GM21423 (cell line): ENCODE results near the gene UHMK1.
"Not testable (repeated sequence)": the region's sequence is repeated elsewhere in the genome, so short reads cannot be mapped to it uniquely, and the experiment has no call there.

Experiments
- ATAC-seq: cut with Tn5 transposase; IDR thresholded peaks from one replicate; pipeline ENCODE4 v1.9.1; 2021; ENCODE audit warnings: mild to moderate bottlenecking, moderate library complexity; ENCODE audit not compliant: unreplicated experiment

Gene UHMK1, protein sequence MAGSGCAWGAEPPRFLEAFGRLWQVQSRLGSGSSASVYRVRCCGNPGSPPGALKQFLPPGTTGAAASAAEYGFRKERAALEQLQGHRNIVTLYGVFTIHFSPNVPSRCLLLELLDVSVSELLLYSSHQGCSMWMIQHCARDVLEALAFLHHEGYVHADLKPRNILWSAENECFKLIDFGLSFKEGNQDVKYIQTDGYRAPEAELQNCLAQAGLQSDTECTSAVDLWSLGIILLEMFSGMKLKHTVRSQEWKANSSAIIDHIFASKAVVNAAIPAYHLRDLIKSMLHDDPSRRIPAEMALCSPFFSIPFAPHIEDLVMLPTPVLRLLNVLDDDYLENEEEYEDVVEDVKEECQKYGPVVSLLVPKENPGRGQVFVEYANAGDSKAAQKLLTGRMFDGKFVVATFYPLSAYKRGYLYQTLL

DNA sequence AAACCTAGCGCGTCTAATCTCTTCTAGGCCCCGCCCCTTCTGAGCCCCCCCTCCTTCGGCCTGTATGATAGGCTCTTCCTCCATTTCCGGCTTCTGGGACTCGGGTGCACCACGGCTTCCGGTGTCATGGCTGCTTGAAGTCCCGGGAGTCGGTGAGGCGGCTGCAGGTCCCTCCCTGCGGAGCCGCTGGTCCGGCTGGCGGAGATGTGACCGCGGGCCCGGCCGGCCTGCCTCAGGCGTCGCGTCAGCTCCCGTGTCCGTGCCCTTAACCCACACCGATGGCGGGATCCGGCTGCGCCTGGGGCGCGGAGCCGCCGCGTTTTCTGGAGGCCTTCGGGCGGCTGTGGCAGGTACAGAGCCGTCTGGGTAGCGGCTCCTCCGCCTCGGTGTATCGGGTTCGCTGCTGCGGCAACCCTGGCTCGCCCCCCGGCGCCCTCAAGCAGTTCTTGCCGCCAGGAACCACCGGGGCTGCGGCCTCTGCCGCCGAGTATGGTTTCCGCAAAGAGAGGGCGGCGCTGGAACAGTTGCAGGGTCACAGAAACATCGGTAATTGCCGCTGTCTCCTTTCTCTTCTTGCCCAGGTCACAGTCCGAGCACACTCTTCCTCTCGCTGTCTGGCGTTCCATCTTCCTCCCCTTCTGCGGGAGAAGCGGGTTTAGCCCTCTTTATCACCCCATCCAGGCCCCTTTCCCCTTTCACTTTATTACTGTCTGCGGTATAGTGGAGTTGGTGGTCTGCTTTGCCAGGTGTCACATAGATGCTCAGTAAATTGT is at the start of gene UHMK1:
TSS of gene UHMK1 (plus strand) at position 96 of the 773 bp plus-strand sequence. CDS start at position 279, 183 bp downstream.
- ATAC-seq = peak; percentile 97

DNA sequence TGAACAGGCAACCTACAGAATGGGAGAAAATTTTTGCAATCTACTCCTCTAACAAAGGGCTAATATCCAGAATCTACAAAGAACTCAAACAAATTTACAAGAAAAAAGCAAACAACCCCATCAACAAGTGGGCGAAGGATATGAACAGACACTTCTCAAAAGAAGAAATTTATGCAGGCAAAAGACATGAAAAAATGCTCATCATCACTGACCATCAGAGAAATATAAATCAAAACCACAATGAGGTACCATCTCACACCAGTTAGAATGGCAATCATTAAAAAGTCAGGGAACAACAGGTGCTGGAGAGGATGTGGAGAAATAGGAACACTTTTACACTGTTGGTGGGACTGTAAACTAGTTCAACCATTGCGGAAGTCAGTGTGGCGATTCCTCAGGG is 43.3 kb upstream of the UHMK1 start:
- not testable (repeated sequence) for ATAC-seq

DNA sequence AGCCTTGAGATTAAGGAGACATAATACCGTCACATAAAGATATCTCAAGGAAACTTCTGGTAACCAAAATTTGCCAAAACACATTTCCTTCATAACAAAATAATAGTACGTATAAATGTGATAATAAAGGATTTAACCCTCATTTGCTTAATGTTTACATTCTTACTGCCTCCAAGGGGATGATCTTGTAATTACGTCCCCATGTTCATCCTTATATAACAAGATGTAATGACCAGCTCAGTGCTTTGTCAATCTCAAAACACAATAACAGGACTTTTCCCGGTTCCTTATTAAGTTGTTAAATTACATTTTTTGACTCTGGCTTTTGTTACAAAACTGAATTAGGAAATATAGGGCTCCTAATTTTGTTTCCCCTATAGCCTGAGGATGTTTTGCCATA is 41.3 kb upstream of the UHMK1 start:
- no peak for ATAC-seq

DNA sequence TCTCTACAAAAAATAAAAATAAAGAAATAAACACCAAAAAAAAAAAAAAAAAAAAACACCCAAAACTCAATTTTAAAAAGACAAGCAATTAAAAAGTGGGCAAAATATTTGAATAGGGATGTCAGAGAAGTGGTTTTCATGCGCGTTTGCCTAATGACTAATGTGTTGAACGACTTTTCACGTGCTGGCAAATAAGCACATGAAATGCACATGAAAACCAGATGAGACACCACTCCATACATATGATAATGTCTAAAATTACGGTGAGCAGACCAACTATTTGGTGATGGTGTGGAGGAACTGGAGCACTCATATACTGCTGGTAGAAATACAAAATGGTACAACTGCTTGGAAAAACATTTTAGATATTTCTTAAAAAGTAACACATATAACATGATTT is 39.4 kb upstream of the UHMK1 start:
- no peak for ATAC-seq

DNA sequence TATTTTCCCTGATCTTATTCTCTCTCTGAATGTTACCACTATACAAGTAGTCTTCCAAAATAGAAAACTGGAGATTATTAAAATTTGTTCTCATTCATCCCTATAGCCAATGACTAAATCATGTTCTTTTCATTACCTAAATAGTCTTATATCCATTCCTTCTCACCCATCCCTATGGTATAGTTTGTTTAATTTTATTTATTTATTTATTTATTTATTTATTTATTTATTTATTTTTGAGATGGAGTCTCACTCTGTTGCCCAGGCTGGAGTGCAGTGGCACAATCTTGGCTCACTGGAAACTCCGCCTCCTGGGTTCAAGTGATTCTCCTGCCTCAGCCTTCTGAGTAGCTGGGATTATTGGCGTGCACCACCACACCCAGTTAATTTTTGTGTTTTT is 35.2 kb upstream of the UHMK1 start:
- ATAC-seq = not testable (repeated sequence)

DNA sequence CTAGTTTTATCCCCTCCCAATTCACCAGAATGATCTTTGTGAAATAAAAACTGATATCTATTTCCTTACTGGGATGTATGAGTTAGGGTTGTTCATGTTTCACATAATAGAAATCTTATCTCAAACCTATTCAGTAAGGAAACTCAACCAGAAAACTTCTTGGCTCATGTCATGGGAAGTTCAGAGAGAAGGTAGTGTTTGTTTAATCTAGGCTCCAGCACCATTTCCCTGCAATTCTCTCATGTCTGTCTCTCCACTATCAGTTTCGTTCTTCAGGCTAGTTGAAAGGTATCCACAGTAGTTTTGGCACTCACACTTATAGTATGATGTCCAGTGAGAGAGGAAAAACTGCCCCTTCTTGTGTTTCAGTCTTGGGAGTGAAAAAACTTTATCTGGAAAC is 34.6 kb upstream of the UHMK1 start:
- ATAC-seq = no peak

DNA sequence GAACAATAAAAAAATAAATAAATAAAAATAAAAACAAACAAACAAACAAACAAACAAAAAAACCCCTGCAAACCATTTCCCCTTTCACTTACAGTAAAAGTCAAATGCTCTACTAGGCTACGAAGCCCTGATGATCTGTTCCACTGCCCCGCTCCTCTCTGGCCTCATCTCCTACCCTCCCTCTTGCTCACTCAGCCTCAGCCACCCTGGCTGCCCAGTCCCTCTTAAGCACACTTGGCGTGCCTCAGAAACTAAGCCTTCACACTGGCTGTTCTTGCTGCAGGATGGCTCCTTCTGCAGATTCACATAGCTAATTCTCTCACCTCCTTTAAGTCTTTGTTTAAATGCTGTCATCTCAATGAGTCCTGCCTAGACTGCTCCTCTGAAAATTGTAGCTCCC is 30.8 kb upstream of the UHMK1 start:
- ATAC-seq = no peak

DNA sequence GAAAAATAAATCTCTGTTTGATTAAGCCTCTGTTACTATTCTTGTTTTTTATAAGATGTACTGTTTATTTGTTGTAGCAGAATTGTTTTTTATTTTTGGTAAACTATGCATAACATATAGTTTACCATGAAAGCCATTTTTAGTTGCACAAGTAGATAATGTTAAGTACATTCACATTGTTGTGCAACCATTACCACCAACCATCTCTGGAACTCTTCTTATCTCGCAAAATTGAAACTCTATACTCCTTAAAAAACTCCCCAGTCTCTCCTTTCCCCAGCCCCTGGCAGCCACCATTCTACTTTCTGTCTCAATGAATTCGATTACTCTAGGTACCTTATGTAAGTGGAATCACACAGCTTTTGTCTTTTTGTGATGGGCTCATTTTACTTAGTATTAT is 27.4 kb upstream of the UHMK1 start:
- ATAC-seq = no peak

DNA sequence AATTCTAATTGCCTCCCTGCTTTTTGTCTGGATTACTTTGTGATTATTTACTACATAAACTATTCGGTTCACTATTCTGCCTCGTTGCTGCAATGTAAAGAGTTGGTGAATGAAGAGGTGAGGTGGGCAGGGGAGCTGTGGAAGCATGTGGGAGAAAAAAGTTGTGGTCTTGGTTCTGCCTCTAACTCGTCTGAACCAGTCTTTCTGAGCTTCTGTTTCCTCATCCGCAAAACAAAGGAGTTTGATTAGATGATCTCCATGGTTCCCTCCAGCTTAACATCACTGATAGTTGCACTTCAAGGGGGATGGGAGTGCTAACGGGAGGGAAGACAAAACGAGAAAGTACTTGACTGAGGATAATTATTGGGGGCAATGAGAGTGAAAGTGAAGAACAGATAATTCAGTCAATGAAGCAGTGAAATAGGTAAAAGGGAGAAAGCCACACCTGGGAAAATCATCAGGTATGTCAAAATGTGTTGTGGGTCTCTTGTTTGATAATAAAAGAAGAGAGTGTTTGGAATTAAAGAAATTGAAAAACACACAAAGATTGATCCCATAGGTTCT is 26.2 kb upstream of the UHMK1 start:
- no peak for ATAC-seq

DNA sequence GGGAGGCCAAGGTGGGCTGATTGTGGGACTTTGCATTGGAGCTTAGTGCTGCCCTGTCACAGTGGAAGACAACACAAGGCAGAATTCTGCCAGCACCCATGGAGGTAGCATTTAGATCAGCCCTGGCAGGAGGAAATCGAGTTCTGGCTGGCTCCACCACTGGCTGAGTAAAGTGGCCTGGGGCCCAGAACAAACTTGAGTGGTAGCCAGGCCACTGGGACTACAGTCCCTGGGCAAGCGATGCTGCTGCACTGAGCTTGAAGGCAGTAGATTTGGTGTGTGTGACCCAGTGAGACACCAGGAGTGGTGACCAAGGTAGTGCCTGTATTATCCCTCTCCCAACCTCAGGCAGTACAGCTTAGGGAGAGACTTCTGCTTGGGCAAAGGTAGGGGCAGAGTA is 22.5 kb upstream of the UHMK1 start:
- ATAC-seq = no peak

DNA sequence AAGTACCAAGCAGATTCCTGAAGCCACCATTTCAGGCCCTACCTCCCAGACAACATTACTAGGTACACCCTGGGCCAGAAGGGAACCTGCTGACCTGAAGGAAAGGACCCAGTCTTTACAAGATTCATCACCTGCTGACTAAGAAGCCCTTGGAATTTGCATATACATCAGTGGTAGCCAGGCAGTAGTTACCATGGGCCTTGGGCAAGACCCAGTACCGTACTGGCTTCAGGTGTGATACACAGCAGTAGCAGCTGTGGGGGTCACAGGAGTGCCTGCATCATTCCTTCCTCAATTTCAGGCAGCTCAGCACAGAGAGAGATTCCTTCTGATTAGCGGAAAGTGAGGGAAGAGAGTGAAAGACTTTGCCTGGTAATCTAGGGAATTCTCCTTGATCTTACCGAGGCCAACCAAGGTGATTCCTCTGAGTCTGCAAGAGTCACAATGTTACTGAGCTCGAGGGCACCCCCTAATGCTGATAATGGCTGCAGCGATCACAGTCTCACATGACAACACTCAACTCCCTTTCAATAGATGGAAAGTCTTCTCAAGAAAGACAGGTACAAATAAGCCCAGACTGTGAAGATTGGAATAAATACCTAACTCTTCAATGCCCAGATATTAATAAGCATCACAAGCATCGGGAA is 22.0 kb upstream of the UHMK1 start:
- no peak for ATAC-seq

DNA sequence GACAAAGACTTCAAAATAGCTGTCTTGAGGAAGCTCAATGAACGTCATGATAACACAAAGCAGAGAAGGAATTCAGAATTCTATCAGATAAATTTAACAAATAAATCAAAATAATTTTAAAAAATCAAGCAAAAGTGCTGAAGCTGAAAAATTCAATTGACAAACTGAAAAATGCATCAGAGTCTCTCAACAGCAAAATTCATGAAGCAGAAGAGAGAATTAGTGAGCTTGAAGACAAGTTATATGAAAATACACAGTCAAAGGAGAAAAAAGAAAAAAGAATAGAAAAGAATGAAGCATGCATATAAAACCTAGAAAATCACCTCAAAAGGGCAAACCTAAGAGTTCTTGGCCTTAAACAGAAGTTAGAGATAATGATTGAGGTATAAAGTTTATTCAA is 21.0 kb upstream of the UHMK1 start:
- ATAC-seq = no peak

DNA sequence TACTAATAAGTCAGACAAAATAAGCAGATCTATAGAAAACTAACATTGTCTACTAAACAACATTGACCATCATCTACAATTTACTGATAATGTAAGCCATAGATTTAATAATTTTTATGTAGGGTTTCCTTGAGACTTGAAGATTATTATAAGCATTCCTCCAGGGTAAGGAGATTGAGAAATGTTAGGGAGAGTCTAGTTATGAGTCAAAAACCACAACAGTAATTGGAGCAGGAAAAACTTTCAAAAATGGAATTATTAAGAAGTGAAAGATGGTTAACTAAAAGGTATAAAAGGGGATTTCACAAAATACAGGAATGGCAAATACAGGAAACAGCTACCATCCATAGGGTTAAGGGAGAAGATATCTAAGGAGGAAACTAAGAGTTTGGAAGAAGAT is 12.4 kb upstream of the UHMK1 start:
- ATAC-seq = no peak

DNA sequence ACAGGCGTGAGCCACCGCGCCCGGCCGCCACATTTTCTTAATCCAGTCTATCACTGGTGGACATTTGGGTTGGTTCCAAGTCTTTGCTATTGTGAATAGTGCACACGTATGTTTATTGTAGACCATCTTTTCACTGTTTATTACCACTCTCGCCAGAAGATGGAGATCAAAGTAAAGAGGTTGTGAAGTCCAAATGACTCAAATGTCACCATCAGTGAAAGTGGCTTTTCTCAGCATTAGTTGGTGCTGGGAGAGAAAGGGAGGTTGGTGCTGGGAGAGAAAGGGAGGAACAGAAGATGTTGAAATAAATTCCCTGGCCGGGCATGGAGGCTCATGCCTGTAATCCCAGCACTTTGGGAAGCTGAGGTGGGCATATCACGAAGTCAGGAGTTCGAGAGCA is 10.4 kb upstream of the UHMK1 start:
- no peak for ATAC-seq

DNA sequence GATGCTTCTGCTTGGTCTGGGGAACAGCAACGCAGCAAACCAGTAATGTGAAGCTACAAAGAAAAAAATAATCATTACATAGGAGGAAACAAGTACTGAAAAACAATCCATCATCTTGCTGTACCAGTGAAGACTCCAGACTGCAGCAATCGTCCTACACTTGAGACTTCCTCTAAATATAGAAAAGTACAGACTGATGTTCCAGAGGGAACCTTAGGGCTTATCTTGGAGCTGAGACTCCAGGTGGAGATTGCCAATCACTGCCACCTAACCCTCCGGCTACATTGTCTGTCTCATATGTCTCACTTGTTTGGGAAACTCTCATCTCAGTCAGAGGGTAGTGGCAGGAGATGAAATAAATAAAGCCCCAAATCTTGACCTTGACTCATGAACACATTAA is 9.4 kb upstream of the UHMK1 start:
- ATAC-seq = no peak

DNA sequence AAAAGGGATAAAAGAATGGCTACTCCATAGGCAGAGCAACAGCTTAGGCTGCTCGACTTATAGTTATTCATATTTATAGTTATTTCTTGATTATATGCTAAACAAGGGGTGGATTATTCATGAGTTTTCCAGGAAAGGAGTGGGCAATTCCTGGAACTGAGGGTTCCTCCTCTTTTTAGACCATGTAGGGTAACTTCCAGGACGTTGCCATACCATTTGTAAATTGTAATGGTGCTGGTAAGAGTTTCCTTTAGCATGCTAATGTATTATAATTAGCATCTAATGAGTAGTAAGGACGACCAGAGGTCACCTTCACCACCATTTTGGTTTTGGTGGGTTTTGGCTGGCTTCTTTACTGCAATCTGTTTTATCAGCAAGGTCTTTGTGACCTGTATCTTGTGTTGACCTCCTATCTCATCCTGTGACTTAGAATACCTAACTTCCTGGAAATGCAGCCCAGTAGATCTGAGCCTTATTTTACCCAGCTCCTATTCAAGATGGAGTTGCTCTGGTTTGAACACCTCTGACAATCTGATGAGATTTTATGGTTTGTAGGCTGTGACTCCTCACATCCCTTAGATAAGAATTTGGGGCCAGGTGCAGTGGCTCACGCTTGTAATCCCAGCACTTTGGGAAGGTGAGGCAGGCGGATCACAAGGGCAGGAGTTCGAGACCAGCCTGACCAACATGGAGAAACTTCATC is 1.9 kb upstream of the UHMK1 start:
- not testable (repeated sequence) for ATAC-seq

DNA sequence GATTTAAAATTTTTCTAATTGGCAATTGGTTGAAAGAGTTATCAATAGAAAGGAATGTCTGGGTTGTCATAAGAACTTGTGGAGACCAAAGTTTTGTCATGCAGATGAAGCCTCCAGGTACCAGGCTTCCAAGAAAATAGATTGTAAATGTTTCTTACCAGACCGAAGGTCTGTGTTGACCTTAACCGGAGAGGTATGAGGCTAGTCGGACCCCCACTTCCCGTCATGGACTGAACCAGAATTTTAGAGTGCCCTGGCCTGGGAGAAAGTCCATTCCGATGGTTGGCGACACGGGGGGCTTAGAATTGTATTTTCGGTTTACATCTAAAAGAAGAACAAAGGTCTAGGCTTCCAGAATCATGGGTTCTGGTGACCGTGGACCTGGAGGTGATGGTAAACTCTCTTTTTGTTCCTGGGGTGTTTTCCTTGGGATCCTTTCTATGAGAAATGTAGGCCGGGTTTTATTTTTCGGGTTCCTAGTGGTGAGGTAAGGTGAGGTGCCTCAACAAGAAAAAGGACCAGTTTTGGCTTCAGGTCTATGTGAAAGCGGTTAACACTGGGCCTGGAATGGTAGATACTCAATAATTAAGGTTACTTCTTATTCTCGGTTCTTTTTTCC is 405 bp upstream of the UHMK1 start:
- ATAC-seq = no peak

DNA sequence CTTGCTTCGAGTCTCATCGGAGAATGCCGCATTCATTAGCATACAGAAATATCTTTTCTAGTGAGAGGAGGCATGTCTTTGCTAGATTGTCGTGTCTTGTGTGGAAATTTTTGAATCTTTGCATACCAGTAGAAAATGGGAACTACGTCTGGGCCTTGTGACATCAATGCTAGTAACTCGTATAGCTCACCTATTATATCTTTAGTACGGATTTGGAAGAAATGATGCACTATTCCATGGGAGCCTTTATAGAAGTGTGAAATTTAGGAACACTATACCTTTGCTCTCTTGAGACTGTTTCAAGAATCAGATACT is 835 bp downstream of the UHMK1 start:
- peak; percentile 17 for ATAC-seq

DNA sequence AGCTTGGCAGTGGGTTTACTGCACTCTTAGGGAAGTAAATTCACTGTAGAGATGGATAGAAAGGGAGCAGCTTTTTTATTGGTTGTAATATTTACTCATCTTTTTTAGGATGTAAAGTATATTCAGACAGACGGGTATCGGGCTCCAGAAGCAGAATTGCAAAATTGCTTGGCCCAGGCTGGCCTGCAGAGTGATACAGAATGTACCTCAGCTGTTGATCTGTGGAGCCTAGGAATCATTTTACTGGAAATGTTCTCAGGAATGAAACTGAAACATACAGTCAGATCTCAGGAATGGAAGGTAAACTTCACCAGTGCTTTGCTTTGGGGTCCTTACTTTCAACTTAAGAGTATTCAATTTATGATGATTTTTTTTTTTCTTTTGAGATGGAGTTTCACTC is 3.2 kb downstream of the UHMK1 start:
- no peak for ATAC-seq

DNA sequence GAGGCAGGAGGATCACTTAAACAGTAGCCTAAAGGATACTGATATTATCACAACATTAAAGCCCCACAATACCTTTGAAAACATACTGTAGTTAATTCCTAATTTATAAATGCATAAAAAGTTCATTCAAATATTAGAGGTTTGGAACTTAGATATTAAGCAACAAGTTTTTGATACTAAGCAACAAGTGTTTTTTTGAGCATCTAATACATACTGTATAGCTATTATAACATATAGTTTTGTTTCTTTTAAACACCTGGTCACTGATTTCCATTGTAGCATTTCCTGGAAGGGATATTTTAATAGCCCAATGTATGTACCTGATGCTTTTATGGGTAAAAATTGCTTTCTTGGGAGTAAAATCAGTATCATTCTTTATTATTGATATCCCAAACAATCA is 4.5 kb downstream of the UHMK1 start:
- ATAC-seq = no peak

DNA sequence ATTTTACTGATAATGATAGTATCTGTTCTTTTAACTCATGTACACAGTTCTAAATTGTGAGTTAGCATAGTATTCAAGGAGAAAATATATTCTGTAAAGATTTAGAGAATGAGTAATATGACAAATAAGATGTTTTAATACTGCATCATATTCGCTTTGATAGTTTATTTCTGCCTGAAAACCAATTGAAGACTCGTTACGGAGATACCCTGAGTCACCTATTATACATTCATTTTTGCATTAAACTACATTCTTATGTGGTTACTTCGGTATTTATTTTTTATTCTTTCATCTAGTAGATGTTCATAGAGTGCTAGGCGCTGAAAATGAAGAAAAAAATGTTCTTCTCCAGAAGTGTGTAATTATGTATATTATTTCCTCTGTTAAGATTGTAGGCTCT is 5.3 kb downstream of the UHMK1 start:
- no peak for ATAC-seq
